H1 (cell line): Measurements from ENCODE around the gene CREB3L1. TPM values are rescaled to one million over a fixed set of nuclear protein-coding genes. Genes with fewer than 3 reads are reported as not detected.

ENCODE experiments used
- CTCF ChIA-PET: fragments of 300-600 bp; sonication (Branson Sonifier 250); formaldehyde crosslinking; loops from one replicate; lab custom pipeline; 2021; ENCODE audit not compliant: partially characterized antibody; lab: Charles Lee
- POLR2A ChIA-PET: fragments of 300-600 bp; sonication (Branson Sonifier 250); formaldehyde crosslinking; loops from one replicate; lab custom pipeline; 2021; ENCODE audit warnings: inconsistent platforms; ENCODE audit not compliant: partially characterized antibody; lab: Charles Lee
- DNase-seq, 2 experiments: peaks; one replicate each; pipeline versions ENCODE4 v3.0.0 to v3.0.0-alpha.2; 2010 to 2022; ENCODE audit warnings: low spot score in 2 of 2, low read depth in 1 of 2, mixed read lengths in 1 of 2
- FAIRE-seq: peaks from 2 replicates; lab custom pipeline; 2011; peaks lifted over from hg19 to GRCh38; lab: Jason Lieb, UNC
- H2AFZ ChIP-seq: 2 replicates; pipeline ENCODE4 v1.8.1; 2012; ENCODE audit warnings: low read length, inconsistent platforms
- H2AK5ac ChIP-seq: 2 replicates; pipeline ENCODE4 v1.6.1; 2013; ENCODE audit warnings: low read depth, low read length
- H2BK120ac ChIP-seq: replicated peaks from 2 replicates; pipeline ENCODE3; 2013; ENCODE audit warnings: low read depth, low read length, inconsistent platforms
- H2BK12ac ChIP-seq: 2 replicates; pipeline ENCODE4 v1.6.1; 2013; ENCODE audit warnings: low read depth, low read length
- H2BK15ac ChIP-seq: 2 replicates; pipeline ENCODE4 v1.6.1; 2013; ENCODE audit warnings: low read length
- H2BK20ac ChIP-seq: 2 replicates; pipeline ENCODE4 v1.6.1; 2013; ENCODE audit warnings: low read length
- H2BK5ac ChIP-seq: 2 replicates; pipeline ENCODE4 v1.6.1; 2013; ENCODE audit warnings: low read depth, low read length
- H3K14ac ChIP-seq: 2 replicates; pipeline ENCODE4 v1.6.1; 2013; ENCODE audit warnings: inconsistent platforms; ENCODE audit not compliant: insufficient read length
- H3K18ac ChIP-seq: 2 replicates; pipeline ENCODE4 v1.6.1; 2013; ENCODE audit warnings: low read length; ENCODE audit errors: extremely low read depth
- H3K23ac ChIP-seq: 2 replicates; pipeline ENCODE4 v1.6.1; 2013; ENCODE audit warnings: inconsistent platforms; ENCODE audit not compliant: insufficient read length
- H3K23me2 ChIP-seq: 2 replicates; pipeline ENCODE4 v1.6.1; 2013; ENCODE audit warnings: low read depth, low read length
- H3K27ac ChIP-seq: 2 replicates; pipeline ENCODE4 v1.6.1; 2011; ENCODE audit warnings: low read depth, low read length, inconsistent platforms
- H3K27me3 ChIP-seq, 4 experiments: replicated peaks in 1 of 4; 1 replicate in 1 of 4; 2 replicates in 3 of 4; pipeline versions ENCODE4 v1.6.1 to v1.8.1; 2011 to 2013; ENCODE audit warnings: low read length in 3 of 4, mild to moderate bottlenecking in 3 of 4, inconsistent platforms in 2 of 4, mixed read lengths in 2 of 4, moderate library complexity in 1 of 4; ENCODE audit not compliant: control insufficient read depth in 3 of 4, insufficient read depth in 3 of 4; ENCODE audit errors: extremely low read depth in 1 of 4
- H3K36me3 ChIP-seq, 4 experiments: 2 replicates each; pipeline versions ENCODE4 v1.6.1 to v1.8.1; 2011 to 2013; ENCODE audit warnings: mild to moderate bottlenecking in 4 of 4, low read length in 3 of 4, moderate library complexity in 2 of 4, control low read depth in 1 of 4, inconsistent platforms in 1 of 4; ENCODE audit not compliant: insufficient read depth in 4 of 4, control insufficient read depth in 2 of 4
- H3K4ac ChIP-seq: replicated peaks from 2 replicates; pipeline ENCODE3; 2013; ENCODE audit warnings: low read length, low read depth, mixed read lengths, inconsistent platforms; ENCODE audit not compliant: insufficient read length
- H3K4me1 ChIP-seq, 4 experiments: replicated peaks in 1 of 4; 1 replicate in 1 of 4; 2 replicates in 3 of 4; pipeline versions ENCODE4 v1.6.1 to v1.8.1; 2011 to 2013; ENCODE audit warnings: low read length in 3 of 4, inconsistent platforms in 2 of 4, mixed read lengths in 1 of 4; ENCODE audit not compliant: insufficient read depth in 4 of 4, control insufficient read depth in 3 of 4
- H3K4me2 ChIP-seq, 2 experiments: 2 replicates each; pipeline versions ENCODE4 v1.6.1 to v1.8.1; 2011 to 2013; ENCODE audit warnings: low read depth in 2 of 2, low read length in 2 of 2, control low read depth in 1 of 2, inconsistent platforms in 1 of 2, mild to moderate bottlenecking in 1 of 2; ENCODE audit not compliant: insufficient read depth in 1 of 2
- H3K4me3 ChIP-seq, 4 experiments: fragments of 200-600, 300-600 bp in 1 of 4; sonication (generic), shearing (Covaris generic), sonication (Bioruptor Twin) in 1 of 4; 2 replicates each; pipeline versions ENCODE4 v1.5.1 to v1.8.1; 2011 to 2016; ENCODE audit warnings: low read length in 4 of 4, low read depth in 3 of 4, control low read depth in 2 of 4, inconsistent platforms in 2 of 4, mild to moderate bottlenecking in 2 of 4, mixed read lengths in 1 of 4, moderate library complexity in 1 of 4; ENCODE audit not compliant: insufficient read depth in 2 of 4; ENCODE audit errors: extremely low read depth in 1 of 4
- H3K56ac ChIP-seq: replicated peaks from 2 replicates; pipeline ENCODE3; 2013; ENCODE audit warnings: low read depth, mild to moderate bottlenecking, mixed read lengths, low read length, inconsistent platforms; ENCODE audit not compliant: insufficient read length
- H3K79me1 ChIP-seq: 2 replicates; pipeline ENCODE4 v1.6.1; 2013; ENCODE audit warnings: low read depth, low read length, control low read depth
- H3K79me2 ChIP-seq, 2 experiments: 2 replicates each; pipeline versions ENCODE4 v1.6.1 to v1.8.1; 2012 to 2013; ENCODE audit warnings: low read length in 2 of 2, mild to moderate bottlenecking in 2 of 2, inconsistent platforms in 1 of 2; ENCODE audit not compliant: insufficient read depth in 2 of 2, control insufficient read depth in 1 of 2
- H3K9ac ChIP-seq, 4 experiments: replicated peaks in 1 of 4; 1 replicate in 1 of 4; 2 replicates in 3 of 4; pipeline versions ENCODE4 v1.6.1 to v1.8.1; 2011 to 2013; ENCODE audit warnings: low read depth in 3 of 4, low read length in 3 of 4, control low read depth in 2 of 4, mild to moderate bottlenecking in 2 of 4, moderate library complexity in 2 of 4, inconsistent platforms in 1 of 4; ENCODE audit errors: extremely low read depth in 1 of 4
- H3K9me3 ChIP-seq, 2 experiments: 2 replicates each; pipeline versions ENCODE4 v1.6.1 to v1.8.1; 2012 to 2013; ENCODE audit warnings: mild to moderate bottlenecking in 2 of 2, moderate library complexity in 2 of 2, control low read depth in 1 of 2, inconsistent platforms in 1 of 2, low read depth in 1 of 2, low read length in 1 of 2, mixed read lengths in 1 of 2; ENCODE audit not compliant: insufficient read depth in 2 of 2
- H4K20me1 ChIP-seq, 2 experiments: replicated peaks in 1 of 2; 2 replicates each; pipeline versions ENCODE3 to v1.8.1; 2011 to 2013; ENCODE audit warnings: inconsistent platforms in 2 of 2, low read length in 2 of 2, mild to moderate bottlenecking in 1 of 2; ENCODE audit not compliant: insufficient read depth in 2 of 2, control insufficient read depth in 1 of 2
- H4K5ac ChIP-seq: 2 replicates; pipeline ENCODE4 v1.6.1; 2013; ENCODE audit warnings: low read length, low read depth, mixed read lengths, inconsistent platforms; ENCODE audit not compliant: insufficient read length
- H4K8ac ChIP-seq: 2 replicates; pipeline ENCODE4 v1.8.0; 2013; ENCODE audit warnings: mild to moderate bottlenecking, moderate library complexity, low read length, inconsistent platforms; ENCODE audit not compliant: insufficient read depth; ENCODE audit errors: extremely low read depth
- H4K91ac ChIP-seq: replicated peaks from 2 replicates; pipeline ENCODE3; 2013; ENCODE audit warnings: low read length, mixed read lengths, inconsistent platforms; ENCODE audit not compliant: insufficient read length
- TAF1 ChIP-seq: IDR thresholded peaks from 2 replicates; pipeline ENCODE4 v1.6.1; 2011; ENCODE audit warnings: mild to moderate bottlenecking, low read depth, low read length
- WGBS, 2 experiments: shearing (Covaris generic) in 1 of 2; methylation state at CpG; one replicate each; pipeline versions ENCODE4 v1.1.6 to v1.1.7; 2013 to 2015; ENCODE audit warnings: low lambda C conversion rate in 2 of 2, mixed read lengths in 2 of 2, inconsistent platforms in 1 of 2, low coverage in 1 of 2, missing lambda C conversion rate in 1 of 2; ENCODE audit not compliant: insufficient replicate concordance in 2 of 2, insufficient coverage in 1 of 2, insufficient read length in 1 of 2; ENCODE audit errors: extremely low coverage in 1 of 2, missing lambda C conversion rate in 1 of 2; 5-methylcytosine and 5-hydroxymethylcytosine counted together
- polyA plus RNA-seq, 7 experiments: library from polyadenylated mRNA; depleted of rRNA in 3 of 7; stranded (reverse) in 5 of 7; unstranded in 2 of 7; fragments of >200 nt in 5 of 7; fragments of 200-250 nt in 2 of 7; gene quantifications; 1 replicate in 5 of 7; 2 replicates in 1 of 7; 4 replicates in 1 of 7; pipeline versions ENCODE4 v1.2.1 to v1.2.3, GENCODE V29; 2011 to 2013; ENCODE audit warnings: missing spikeins in 2 of 7, mixed read lengths in 2 of 7
- total RNA-seq: library from RNA; stranded (reverse); fragmentation: NEBNext Ultra II Directional; extraction: Animal tissue kit (Norgen Biotek cat#: 25700); gene quantifications from 2 replicates; pipeline ENCODE4 v1.2.1, GENCODE V29; 2021

Gene CREB3L1
- total and polyA plus RNA-seq, 2 of the 8 experiments (the other 6 are each of a cell fraction or from before 2014, with no cell fraction given) = 4.1 to 12.7 TPM

DNA sequence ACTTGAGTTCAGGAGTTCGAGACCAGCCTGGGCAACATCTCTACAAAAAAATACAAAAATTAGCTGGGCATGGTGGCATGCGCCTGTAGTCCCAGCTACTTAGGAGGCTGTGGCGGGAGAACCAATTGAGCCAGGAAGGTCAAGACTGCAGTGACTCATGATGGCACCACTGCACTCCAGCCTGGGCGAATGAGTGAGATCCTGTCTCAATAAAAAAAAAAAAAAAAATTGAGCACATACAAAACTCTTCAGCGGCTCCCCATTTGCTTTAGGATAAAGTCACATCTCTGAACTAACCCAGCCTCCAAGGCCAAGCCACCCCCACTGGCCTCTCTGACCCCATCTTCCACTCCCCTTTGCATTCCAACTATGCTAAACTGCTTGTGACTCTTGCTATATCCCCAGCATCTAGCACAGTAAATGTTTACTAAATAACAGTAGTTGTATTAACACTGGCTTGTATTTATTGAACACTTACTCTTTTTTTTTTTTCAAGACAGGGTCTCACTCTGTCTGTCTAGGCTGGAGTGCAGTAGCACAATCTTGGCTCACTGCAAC, 28.9 kb downstream of the CREB3L1 start:
- H2BK12ac ChIP-seq = no peak overlapping the region
- no peak overlapping the region for H3K4me2 ChIP-seq
- no peak overlapping the region for H2BK15ac ChIP-seq
- H3K18ac ChIP-seq = no peak overlapping the region
- no peaks in the 10 kb centered on the region for H3K23me2 ChIP-seq
- no peak for FAIRE-seq
- no peak overlapping the region for H3K27ac ChIP-seq
- no peak overlapping the region for H3K4ac ChIP-seq
- H3K23ac ChIP-seq = no peak overlapping the region
- no peak for TF ChIP-seq TAF1
- H3K79me2 ChIP-seq = no peaks in the 10 kb centered on the region
- no peak overlapping the region for H4K5ac ChIP-seq
- no peak overlapping the region for H2BK5ac ChIP-seq
- no peak overlapping the region for H3K56ac ChIP-seq
- no peak overlapping the region for H2BK120ac ChIP-seq
- H3K79me1 ChIP-seq = no peaks in the 10 kb centered on the region
- POLR2A ChIA-PET = interaction anchor here (0.6 to 11.7 kb wide), 4 partner anchors 10 to 416 kb away, joined by 3 to 77 read pairs (median 29); no protein-coding TSS in a partner anchor
- no peak overlapping the region for H2AK5ac ChIP-seq
- H3K9me3 ChIP-seq = no peaks in the 10 kb centered on the region
- H2AFZ ChIP-seq = no peak overlapping the region
- CTCF ChIA-PET = interaction anchor here (0.7 to 38.0 kb wide), 13 partner anchors 8 to 511 kb away, joined by 3 to 858 read pairs (median 30); partner anchors contain the start of gene CREB3L1
- no peaks in the 10 kb centered on the region for H3K36me3 ChIP-seq
- WGBS, 2 experiments = 89% methylated on average over 5 of the region's 5 CpGs; no CpG with 5 or more reads in 1 of the 2 experiments
- no peaks in the 10 kb centered on the region for H4K20me1 ChIP-seq
- no peak overlapping the region for H3K14ac ChIP-seq
- no peaks in the 10 kb centered on the region for H3K27me3 ChIP-seq
- H3K4me1 ChIP-seq = peaks cover 0 to 12% (median 7%) of the 10 kb centered on the region in 4 experiments; a peak in 6 of 7 replicates
- H4K8ac ChIP-seq = no peak overlapping the region
- H2BK20ac ChIP-seq = no peak overlapping the region
- H3K4me3 ChIP-seq = no peak overlapping the region
- H4K91ac ChIP-seq = no peak overlapping the region
- no peak overlapping the region for H3K9ac ChIP-seq
- DNase-seq = no peak
